Stimulated activated CD8-positive, alpha-beta memory T cell treated with anti-CD3 and anti-CD28 coated beads, Interleukin-7, amount 100 ng/mL, for 4 hours (primary cell): ENCODE measurements around the gene CDH4.

Experiments used
- DNase-seq, 2 donors: peaks; one replicate each; pipeline ENCODE4 v3.0.0-alpha.2; 2020; ENCODE audit warnings: low read depth in 2 of 2

Gene CDH4

GRCh38 chr20:61251529-61252393 is at the start of gene CDH4:
Gene CDH4 (plus strand): TSS chr20:61252261.
- no peak for DNase-seq

- no peak for DNase-seq
Measured at GRCh38 chr20:61203320-61203719, 48.7 kb upstream of the CDH4 start.

- DNase-seq, result no peak
Measured at GRCh38 chr20:61204206-61204605, 47.9 kb upstream of the CDH4 start.

- no peak for DNase-seq
Measured at GRCh38 chr20:61205769-61206168, 46.3 kb upstream of the CDH4 start.

- no peak for DNase-seq
Measured at GRCh38 chr20:61210862-61211261, 41.2 kb upstream of the CDH4 start.

GRCh38 chr20:61217848-61218247 is 34.2 kb upstream of the CDH4 start:
- DNase-seq, result no peak

- DNase-seq, result no peak
Measured at GRCh38 chr20:61219021-61219431, 33.0 kb upstream of the CDH4 start.

GRCh38 chr20:61220131-61220530 is 31.9 kb upstream of the CDH4 start:
- no peak for DNase-seq

- DNase-seq, result no peak
Measured at GRCh38 chr20:61220626-61221325, 31.3 kb upstream of the CDH4 start.

GRCh38 chr20:61222699-61223098 is 29.4 kb upstream of the CDH4 start:
- no peak for DNase-seq

- DNase-seq, result no peak
Measured at GRCh38 chr20:61223121-61223520, 28.9 kb upstream of the CDH4 start.

- DNase-seq, result no peak
Measured at GRCh38 chr20:61230166-61230565, 21.9 kb upstream of the CDH4 start.

- DNase-seq, result no peak
Measured at GRCh38 chr20:61233590-61233989, 18.5 kb upstream of the CDH4 start.

- no peak for DNase-seq
Measured at GRCh38 chr20:61234224-61234890, 17.7 kb upstream of the CDH4 start.

GRCh38 chr20:61236713-61237112 is 15.3 kb upstream of the CDH4 start:
- DNase-seq, result no peak

- no peak for DNase-seq
Measured at GRCh38 chr20:61238813-61239212, 13.2 kb upstream of the CDH4 start.

- DNase-seq, result no peak
Measured at GRCh38 chr20:61240814-61241213, 11.2 kb upstream of the CDH4 start.

- DNase-seq, result no peak
Measured at GRCh38 chr20:61244213-61244612, 7.8 kb upstream of the CDH4 start.

GRCh38 chr20:61246269-61246668 is 5.8 kb upstream of the CDH4 start:
- DNase-seq, result no peak

GRCh38 chr20:61249626-61250025 is 2.4 kb upstream of the CDH4 start:
- no peak for DNase-seq

- DNase-seq, result no peak
Measured at GRCh38 chr20:61252601-61253263, 671 bp downstream of the CDH4 start.

GRCh38 chr20:61253264-61253639 is 1.2 kb downstream of the CDH4 start:
- no peak for DNase-seq
